NOMO-1 treated with DMSO at 0.1 percent for 48 hours (cell line): ENCODE measurements around the gene DUSP6.
A peak's percentile ranks its signal among the peaks of the same experiment; 100 is the strongest.

ENCODE experiments used
- DNase-seq: peaks from one replicate; lab custom pipeline; 2025; ENCODE audit not compliant: unreplicated experiment; lab: John Stamatoyannopoulos, UW

Gene DUSP6

GRCh38 chr12:89373763-89374572 is 21.7 kb upstream of the DUSP6 start:
- no peak for DNase-seq

GRCh38 chr12:89372584-89373370 is 20.5 kb upstream of the DUSP6 start:
- no peak for DNase-seq

GRCh38 chr12:89370850-89371249 is 18.5 kb upstream of the DUSP6 start:
- DNase-seq: peak; percentile 1

- DNase-seq: peak; percentile 76
These were observed 18.1 kb upstream of the DUSP6 start for GRCh38 chr12:89370421-89370831.

GRCh38 chr12:89369166-89369565 is 16.9 kb upstream of the DUSP6 start:
- no peak for DNase-seq

GRCh38 chr12:89368391-89368790 is 16.1 kb upstream of the DUSP6 start:
- no peak for DNase-seq

- DNase-seq: no peak
These were observed 14.5 kb upstream of the DUSP6 start for GRCh38 chr12:89366676-89367364.

GRCh38 chr12:89364631-89365030 is 12.3 kb upstream of the DUSP6 start:
- DNase-seq: no peak

- no peak for DNase-seq
These were observed 11.8 kb upstream of the DUSP6 start for GRCh38 chr12:89364058-89364457.

GRCh38 chr12:89363582-89363981 is 11.3 kb upstream of the DUSP6 start:
- no peak for DNase-seq

- no peak for DNase-seq
These were observed 10.8 kb upstream of the DUSP6 start for GRCh38 chr12:89363084-89363483.

GRCh38 chr12:89359615-89360014 is 7.3 kb upstream of the DUSP6 start:
- DNase-seq: no peak

- no peak for DNase-seq
These were observed 6.5 kb upstream of the DUSP6 start for GRCh38 chr12:89358805-89359204.

- DNase-seq: no peak
These were observed 5.0 kb upstream of the DUSP6 start for GRCh38 chr12:89357297-89357730.

GRCh38 chr12:89356069-89356665 is 3.9 kb upstream of the DUSP6 start:
- DNase-seq: no peak

- DNase-seq: no peak
These were observed 3.2 kb upstream of the DUSP6 start for GRCh38 chr12:89355243-89356068.

GRCh38 chr12:89354612-89355067 is 2.3 kb upstream of the DUSP6 start:
- DNase-seq: peak; percentile 62

GRCh38 chr12:89353823-89354611 is 1.7 kb upstream of the DUSP6 start:
- peak; percentile 55 for DNase-seq

- DNase-seq: peak; percentile 41
These were observed 1.0 kb upstream of the DUSP6 start for GRCh38 chr12:89353188-89353822.
